GM06990 (cell line): ENCODE data around the gene SPATA9.

Experiments used
- DNase-seq: peaks from one replicate; pipeline ENCODE4 v3.0.0-alpha.2; 2011; ENCODE audit not compliant: insufficient read length; ENCODE audit errors: extremely low read depth
- H3K27me3 ChIP-seq: replicated peaks from 2 replicates; pipeline ENCODE4 v1.6.0; 2011; ENCODE audit warnings: low read length; ENCODE audit not compliant: control insufficient read depth, insufficient read depth
- H3K36me3 ChIP-seq: 2 replicates; pipeline ENCODE4 v1.5.1; 2011; ENCODE audit warnings: low read length; ENCODE audit not compliant: control insufficient read depth, insufficient read depth
- H3K4me3 ChIP-seq: replicated peaks from 2 replicates; pipeline ENCODE4 v1.5.1; 2011; ENCODE audit warnings: low read depth, mild to moderate bottlenecking, control low read depth, low read length
- CTCF ChIP-seq: IDR thresholded peaks from 2 replicates; pipeline ENCODE4 v1.5.1; 2011; ENCODE audit warnings: low read length, control low read depth, mild to moderate bottlenecking, inconsistent platforms; ENCODE audit not compliant: insufficient read depth, poor library complexity, severe bottlenecking

The SPATA9 gene

GRCh38 chr5:95628933-95629332, 53.9 kb downstream of the SPATA9 start:
- no peak for TF ChIP-seq CTCF
- H3K36me3 ChIP-seq: no peaks in the 10 kb centered on the region
- no peak for DNase-seq
- H3K27me3 ChIP-seq: no peaks in the 10 kb centered on the region
- H3K4me3 ChIP-seq: no peak overlapping the region

- Histone ChIP-seq H3K36me3 (no peaks in the 10 kb centered on the region), H3K4me3 (no peak overlapping the region), H3K27me3 (no peaks in the 10 kb centered on the region)
- no peak for DNase-seq
- no peak for TF ChIP-seq CTCF
Measured at GRCh38 chr5:95627971-95628810, 54.6 kb downstream of the SPATA9 start.

- no peak for TF ChIP-seq CTCF
- no peak overlapping the region for H3K4me3 ChIP-seq
- no peaks in the 10 kb centered on the region for H3K36me3 ChIP-seq
- H3K27me3 ChIP-seq: no peaks in the 10 kb centered on the region
- no peak for DNase-seq
Measured at GRCh38 chr5:95626701-95627100, 56.1 kb downstream of the SPATA9 start.

GRCh38 chr5:95624368-95624767, 58.4 kb downstream of the SPATA9 start:
- no peaks in the 10 kb centered on the region for H3K36me3 ChIP-seq
- TF ChIP-seq CTCF: no peak
- DNase-seq: no peak
- H3K4me3 ChIP-seq: no peak overlapping the region
- no peaks in the 10 kb centered on the region for H3K27me3 ChIP-seq

- Histone ChIP-seq H3K36me3 (no peaks in the 10 kb centered on the region), H3K4me3 (no peak overlapping the region), H3K27me3 (no peaks in the 10 kb centered on the region)
- DNase-seq: no peak
- TF ChIP-seq CTCF: no peak
Measured at GRCh38 chr5:95623706-95624105, 59.1 kb downstream of the SPATA9 start.
